Transverse colon (tissue), 4 donors: Measurements from ENCODE around the gene RHOC.

Experiments used
- EP300 ChIP-seq: sonication (generic); formaldehyde crosslinking; IDR thresholded peaks from one replicate; pipeline ENCODE4 v1.6.1; 2017; ENCODE audit warnings: antibody characterized with exemption, low read depth
- POLR2A ChIP-seq: fragments of 450-650 bp; IDR thresholded peaks from one replicate; pipeline ENCODE4 v1.6.1; 2016; ENCODE audit warnings: antibody characterized with exemption, mild to moderate bottlenecking, moderate library complexity
- POLR2AphosphoS5 ChIP-seq, 3 donors: sonication (generic); formaldehyde crosslinking; IDR thresholded peaks; one replicate each; pipeline ENCODE4 v1.6.1; 2016; ENCODE audit warnings: antibody characterized with exemption in 3 of 3
- TF ChIP-seq, protein P1 (sequence below), 5 experiments: fragments of 200-600 bp in 3 of 5; fragments of 450-650 bp in 2 of 5; sonication (generic) in 3 of 5; IDR thresholded peaks; 1 replicate in 2 of 5; 2 replicates in 3 of 5; pipeline ENCODE4 v1.5.1; 2016 to 2017; ENCODE audit warnings: antibody characterized with exemption in 5 of 5, inconsistent platforms in 3 of 5, mild to moderate bottlenecking in 2 of 5, moderate library complexity in 1 of 5

DNA sequence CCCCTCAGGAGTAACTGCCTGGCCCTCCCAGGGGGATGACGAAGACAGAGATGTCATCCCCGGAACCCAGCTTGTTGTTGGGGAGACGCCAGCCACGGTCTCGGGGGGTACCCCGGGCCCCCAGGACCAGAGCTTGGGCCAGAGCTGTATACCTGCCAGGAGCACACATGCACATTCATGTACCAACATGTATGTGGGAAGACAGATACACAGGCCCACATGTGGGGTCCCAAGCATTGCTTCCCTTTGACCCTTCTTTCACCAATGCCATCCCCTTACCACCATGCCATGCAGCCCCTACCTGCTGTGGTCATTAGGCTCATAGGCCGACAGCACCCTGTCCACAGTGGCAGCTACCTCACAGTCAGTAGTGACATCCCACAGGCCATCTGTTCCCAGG lies 3.2 kb upstream of the RHOC start:
- TF ChIP-seq, protein P1, sequence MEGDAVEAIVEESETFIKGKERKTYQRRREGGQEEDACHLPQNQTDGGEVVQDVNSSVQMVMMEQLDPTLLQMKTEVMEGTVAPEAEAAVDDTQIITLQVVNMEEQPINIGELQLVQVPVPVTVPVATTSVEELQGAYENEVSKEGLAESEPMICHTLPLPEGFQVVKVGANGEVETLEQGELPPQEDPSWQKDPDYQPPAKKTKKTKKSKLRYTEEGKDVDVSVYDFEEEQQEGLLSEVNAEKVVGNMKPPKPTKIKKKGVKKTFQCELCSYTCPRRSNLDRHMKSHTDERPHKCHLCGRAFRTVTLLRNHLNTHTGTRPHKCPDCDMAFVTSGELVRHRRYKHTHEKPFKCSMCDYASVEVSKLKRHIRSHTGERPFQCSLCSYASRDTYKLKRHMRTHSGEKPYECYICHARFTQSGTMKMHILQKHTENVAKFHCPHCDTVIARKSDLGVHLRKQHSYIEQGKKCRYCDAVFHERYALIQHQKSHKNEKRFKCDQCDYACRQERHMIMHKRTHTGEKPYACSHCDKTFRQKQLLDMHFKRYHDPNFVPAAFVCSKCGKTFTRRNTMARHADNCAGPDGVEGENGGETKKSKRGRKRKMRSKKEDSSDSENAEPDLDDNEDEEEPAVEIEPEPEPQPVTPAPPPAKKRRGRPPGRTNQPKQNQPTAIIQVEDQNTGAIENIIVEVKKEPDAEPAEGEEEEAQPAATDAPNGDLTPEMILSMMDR (IDR thresholded peaks at IDR 0.05): no peak
- TF ChIP-seq POLR2A (no peak), EP300 (no peak), POLR2AphosphoS5 (IDR thresholded peaks at IDR 0.05) (no peak)
